GM23338 (cell line): ENCODE measurements around the gene CNTNAP2. TPM values are rescaled to one million over a fixed set of nuclear protein-coding genes. Genes with fewer than 3 reads are reported as not detected.

Experiments
- ATAC-seq: fragments of 200-7000 bp; cut with Tn5 transposase; 3 replicates; pipeline ENCODE4 v1.9.1; 2020
- DNase-seq: peaks from one replicate; pipeline ENCODE4 v3.0.0-alpha.2; 2015; ENCODE audit warnings: low spot score
- H2AFZ ChIP-seq: fragments of 200-600 bp; sonication (generic); 2 replicates; pipeline ENCODE4 v1.8.0; 2016; ENCODE audit warnings: antibody characterized with exemption, mild to moderate bottlenecking, moderate library complexity
- H3F3A ChIP-seq: fragments of 200-600 bp; sonication (generic); replicated peaks from 2 replicates; pipeline ENCODE4 v1.8.0; 2017; ENCODE audit warnings: antibody characterized with exemption, mixed run types, low read depth
- H3K27ac ChIP-seq: fragments of 200-600 bp; sonication (generic); 2 replicates; pipeline ENCODE4 v1.6.1; 2016; ENCODE audit warnings: low read depth
- H3K27me3 ChIP-seq: fragments of 200-600 bp; sonication (generic); 2 replicates; pipeline ENCODE4 v1.8.0; 2016; ENCODE audit warnings: mild to moderate bottlenecking, mixed run types, moderate library complexity; ENCODE audit not compliant: insufficient read depth
- H3K36me3 ChIP-seq: fragments of 200-600 bp; sonication (generic); 2 replicates; pipeline ENCODE4 v1.8.0; 2016; ENCODE audit warnings: mild to moderate bottlenecking; ENCODE audit not compliant: insufficient read depth
- H3K4me1 ChIP-seq: fragments of 200-600 bp; sonication (generic); 2 replicates; pipeline ENCODE4 v1.8.0; 2016; ENCODE audit warnings: mild to moderate bottlenecking, moderate library complexity; ENCODE audit not compliant: insufficient read depth
- H3K4me2 ChIP-seq: fragments of 200-600 bp; sonication (generic); 2 replicates; pipeline ENCODE4 v1.7.1; 2017; ENCODE audit warnings: mixed run types
- H3K4me3 ChIP-seq: fragments of 200-600 bp; sonication (generic); 2 replicates; pipeline ENCODE4 v1.6.1; 2016; ENCODE audit warnings: mixed run types
- H3K79me2 ChIP-seq: fragments of 200-600 bp; sonication (generic); replicated peaks from 2 replicates; pipeline ENCODE4 v1.8.0; 2017; ENCODE audit warnings: mild to moderate bottlenecking; ENCODE audit not compliant: insufficient read depth
- H3K9me2 ChIP-seq: fragments of 200-600 bp; sonication (generic); 2 replicates; pipeline ENCODE4 v1.8.0; 2017; ENCODE audit not compliant: insufficient read depth
- H4K20me1 ChIP-seq: fragments of 200-600 bp; sonication (generic); replicated peaks from 2 replicates; pipeline ENCODE4 v1.8.0; 2017; ENCODE audit warnings: mild to moderate bottlenecking; ENCODE audit not compliant: insufficient read depth
- H3K27ac Mint-ChIP-seq: 2 replicates; pipeline ENCODE4 v1.8.0; 2020; ENCODE audit warnings: inconsistent platforms, mild to moderate bottlenecking, moderate library complexity, mixed read lengths
- H3K27me3 Mint-ChIP-seq: 3 replicates; pipeline ENCODE4 v1.8.0; 2022; ENCODE audit warnings: low read depth, mild to moderate bottlenecking, moderate library complexity, mixed read lengths, inconsistent platforms; ENCODE audit not compliant: insufficient read depth, poor library complexity
- H3K36me3 Mint-ChIP-seq: 3 replicates; pipeline ENCODE4 v1.8.0; 2021; ENCODE audit warnings: low read depth, mild to moderate bottlenecking, inconsistent platforms, moderate library complexity, mixed read lengths
- H3K4me1 Mint-ChIP-seq: 3 replicates; pipeline ENCODE4 v1.8.0; 2020; ENCODE audit warnings: mild to moderate bottlenecking, inconsistent platforms, mixed read lengths
- H3K4me3 Mint-ChIP-seq: 3 replicates; pipeline ENCODE4 v1.8.0; 2021; ENCODE audit warnings: moderate library complexity, mild to moderate bottlenecking, inconsistent platforms, mixed read lengths
- H3K9me3 Mint-ChIP-seq: 3 replicates; pipeline ENCODE4 v1.8.0; 2020; ENCODE audit warnings: moderate library complexity, mild to moderate bottlenecking, inconsistent platforms, mixed read lengths
- CREB1 ChIP-seq: fragments of 250-450 bp; sonication (Bioruptor Pico); IDR thresholded peaks from 2 replicates; pipeline ENCODE4 v1.5.0; 2020; ENCODE audit warnings: low read depth, mild to moderate bottlenecking, moderate library complexity
- CTCF ChIP-seq, 2 experiments: fragments of 200-600 bp in 1 of 2; sonication (generic) in 1 of 2; conservative IDR thresholded peaks; 2 replicates each; pipeline versions ENCODE4 v1.5.1 to v1.6.1; 2016 to 2017; ENCODE audit warnings: antibody characterized with exemption in 2 of 2, low read depth in 2 of 2, mild to moderate bottlenecking in 2 of 2, moderate library complexity in 1 of 2
- EZH2 ChIP-seq: fragments of 200-600 bp; sonication (generic); IDR thresholded peaks from one replicate; pipeline ENCODE4 v1.8.0; 2017; ENCODE audit warnings: antibody characterized with exemption, mild to moderate bottlenecking, low read depth; ENCODE audit not compliant: unreplicated experiment
- EZH2phosphoT487 ChIP-seq: fragments of 200-600 bp; sonication (generic); IDR thresholded peaks from one replicate; pipeline ENCODE4 v1.8.1; 2018; ENCODE audit warnings: antibody characterized with exemption; ENCODE audit not compliant: unreplicated experiment
- JUNB ChIP-seq: IDR thresholded peaks from one replicate; pipeline ENCODE4 v1.6.1; 2016; ENCODE audit warnings: antibody characterized with exemption; ENCODE audit not compliant: unreplicated experiment
- NANOG ChIP-seq: IDR thresholded peaks from 2 replicates; pipeline ENCODE4 v1.6.1; 2016; ENCODE audit warnings: antibody characterized with exemption, borderline replicate concordance
- POLR2AphosphoS5 ChIP-seq: IDR thresholded peaks from 2 replicates; pipeline ENCODE4 v1.6.1; 2016; ENCODE audit warnings: antibody characterized with exemption, low read depth
- STAT1 ChIP-seq: IDR thresholded peaks from one replicate; pipeline ENCODE4 v1.6.1; 2016; ENCODE audit warnings: antibody characterized with exemption; ENCODE audit not compliant: unreplicated experiment
- ZNF114 ChIP-seq: fragments of 250-450 bp; sonication (Bioruptor Pico); IDR thresholded peaks from 2 replicates; pipeline ENCODE4 v1.5.0; 2020; ENCODE audit warnings: mild to moderate bottlenecking, moderate library complexity
- ZNF331 ChIP-seq: fragments of 250-450 bp; sonication (Bioruptor Pico); IDR thresholded peaks from 2 replicates; pipeline ENCODE4 v1.5.0; 2020; ENCODE audit warnings: low read depth, mild to moderate bottlenecking, moderate library complexity
- ZNF462 ChIP-seq: fragments of 250-450 bp; sonication (Bioruptor Pico); IDR thresholded peaks from 2 replicates; pipeline ENCODE4 v1.5.0; 2020; ENCODE audit warnings: mild to moderate bottlenecking, moderate library complexity
- polyA plus RNA-seq: library from polyadenylated mRNA; unstranded; fragments of >200 nt; fragmentation: Nextera tagmentation; extraction: Ambion mirVana; gene quantifications from 2 replicates; pipeline ENCODE4 v1.2.1, GENCODE V29; 2016
- total RNA-seq: library from RNA; depleted of rRNA; stranded (reverse); fragments of >200 nt; shearing (Covaris generic); gene quantifications from 2 replicates; pipeline ENCODE4 v1.2.3, GENCODE V29; 2014
- TF ChIP-seq, protein P1 (sequence below): IDR thresholded peaks from 2 replicates; pipeline ENCODE4 v1.6.1; 2016; ENCODE audit warnings: antibody characterized with exemption
- TF ChIP-seq, protein P2 (sequence below): IDR thresholded peaks from one replicate; pipeline ENCODE4 v1.6.1; 2018; ENCODE audit warnings: antibody characterized with exemption; ENCODE audit not compliant: unreplicated experiment

The CNTNAP2 gene
- total and polyA plus RNA-seq, 2 experiments from 2014 or later = 38.2 to 61.3 TPM

- H3K4me2 ChIP-seq = no peak overlapping the region
- Mint-ChIP-seq H3K4me3 (no peak overlapping the region), H3K4me1 (peaks cover 5% of the 10 kb centered on the region; the same call in 2 of the 3 replicates), H3K27ac (no peak overlapping the region), H3K36me3 (no peaks in the 10 kb centered on the region), H3K9me3 (peaks cover 44% of the 10 kb centered on the region; the same call in 2 of the 3 replicates), H3K27me3 (peaks cover 6% of the 10 kb centered on the region)
- TF ChIP-seq POLR2AphosphoS5 (no peak), ZNF114 (CRISPR knock-in tag) (no peak), JUNB (no peak), EZH2 (no peak), NANOG (no peak), ZNF462 (no peak), CREB1 (no peak), STAT1 (no peak), CTCF (conservative IDR thresholded peaks at IDR 0.05; ENCODE audit: low read depth in 2 of 2) (no peak), EZH2phosphoT487 (no peak), ZNF331 (CRISPR knock-in tag) (no peak)
- TF ChIP-seq, protein P1, sequence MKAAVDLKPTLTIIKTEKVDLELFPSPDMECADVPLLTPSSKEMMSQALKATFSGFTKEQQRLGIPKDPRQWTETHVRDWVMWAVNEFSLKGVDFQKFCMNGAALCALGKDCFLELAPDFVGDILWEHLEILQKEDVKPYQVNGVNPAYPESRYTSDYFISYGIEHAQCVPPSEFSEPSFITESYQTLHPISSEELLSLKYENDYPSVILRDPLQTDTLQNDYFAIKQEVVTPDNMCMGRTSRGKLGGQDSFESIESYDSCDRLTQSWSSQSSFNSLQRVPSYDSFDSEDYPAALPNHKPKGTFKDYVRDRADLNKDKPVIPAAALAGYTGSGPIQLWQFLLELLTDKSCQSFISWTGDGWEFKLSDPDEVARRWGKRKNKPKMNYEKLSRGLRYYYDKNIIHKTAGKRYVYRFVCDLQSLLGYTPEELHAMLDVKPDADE = no peak
- TF ChIP-seq, protein P2, sequence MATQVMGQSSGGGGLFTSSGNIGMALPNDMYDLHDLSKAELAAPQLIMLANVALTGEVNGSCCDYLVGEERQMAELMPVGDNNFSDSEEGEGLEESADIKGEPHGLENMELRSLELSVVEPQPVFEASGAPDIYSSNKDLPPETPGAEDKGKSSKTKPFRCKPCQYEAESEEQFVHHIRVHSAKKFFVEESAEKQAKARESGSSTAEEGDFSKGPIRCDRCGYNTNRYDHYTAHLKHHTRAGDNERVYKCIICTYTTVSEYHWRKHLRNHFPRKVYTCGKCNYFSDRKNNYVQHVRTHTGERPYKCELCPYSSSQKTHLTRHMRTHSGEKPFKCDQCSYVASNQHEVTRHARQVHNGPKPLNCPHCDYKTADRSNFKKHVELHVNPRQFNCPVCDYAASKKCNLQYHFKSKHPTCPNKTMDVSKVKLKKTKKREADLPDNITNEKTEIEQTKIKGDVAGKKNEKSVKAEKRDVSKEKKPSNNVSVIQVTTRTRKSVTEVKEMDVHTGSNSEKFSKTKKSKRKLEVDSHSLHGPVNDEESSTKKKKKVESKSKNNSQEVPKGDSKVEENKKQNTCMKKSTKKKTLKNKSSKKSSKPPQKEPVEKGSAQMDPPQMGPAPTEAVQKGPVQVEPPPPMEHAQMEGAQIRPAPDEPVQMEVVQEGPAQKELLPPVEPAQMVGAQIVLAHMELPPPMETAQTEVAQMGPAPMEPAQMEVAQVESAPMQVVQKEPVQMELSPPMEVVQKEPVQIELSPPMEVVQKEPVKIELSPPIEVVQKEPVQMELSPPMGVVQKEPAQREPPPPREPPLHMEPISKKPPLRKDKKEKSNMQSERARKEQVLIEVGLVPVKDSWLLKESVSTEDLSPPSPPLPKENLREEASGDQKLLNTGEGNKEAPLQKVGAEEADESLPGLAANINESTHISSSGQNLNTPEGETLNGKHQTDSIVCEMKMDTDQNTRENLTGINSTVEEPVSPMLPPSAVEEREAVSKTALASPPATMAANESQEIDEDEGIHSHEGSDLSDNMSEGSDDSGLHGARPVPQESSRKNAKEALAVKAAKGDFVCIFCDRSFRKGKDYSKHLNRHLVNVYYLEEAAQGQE = no peak
- no peak overlapping the region for H3K27ac ChIP-seq
- no peaks in the 10 kb centered on the region for H3K9me2 ChIP-seq
- no peaks in the 10 kb centered on the region for H3K79me2 ChIP-seq
- H3F3A ChIP-seq = no peaks in the 10 kb centered on the region
- no peaks in the 10 kb centered on the region for H4K20me1 ChIP-seq
- no peaks in the 10 kb centered on the region for H3K36me3 ChIP-seq
- DNase-seq (no peak), ATAC-seq (no peak)
- no peaks in the 10 kb centered on the region for H3K27me3 ChIP-seq
- H2AFZ ChIP-seq = no peak overlapping the region
- H3K4me1 ChIP-seq = no peaks in the 10 kb centered on the region
- H3K4me3 ChIP-seq = no peak overlapping the region
Measured at GRCh38 chr7:148121847-148122246, 2005.2 kb downstream of the CNTNAP2 start.
